ENCODE results near the gene BMP7.

The BMP7 gene

DNA sequence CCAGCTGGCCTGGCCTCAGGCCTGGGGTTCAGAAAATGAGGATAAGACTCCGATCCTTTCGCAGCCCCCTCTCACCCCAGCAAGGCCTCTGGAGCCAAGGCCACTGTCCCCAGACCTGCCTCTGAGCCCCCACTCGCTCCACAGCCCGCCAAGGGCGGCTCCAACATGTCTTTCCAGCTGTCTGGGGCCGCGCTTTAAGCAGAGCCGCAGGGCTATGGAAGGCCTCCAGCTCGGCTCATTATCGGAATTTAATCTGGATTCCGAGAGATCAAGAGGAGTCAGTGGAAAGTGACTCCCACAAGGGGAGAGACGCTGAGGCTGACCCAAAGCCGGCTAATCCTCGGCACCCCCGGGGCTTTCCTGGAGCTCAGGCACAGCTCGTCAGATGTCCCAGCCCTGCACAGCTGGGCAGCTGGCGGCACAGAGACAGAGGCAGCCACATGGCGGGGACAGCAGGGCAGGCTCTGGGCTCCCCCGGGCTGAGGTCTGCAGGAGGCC is 41.8 kb downstream of the BMP7 start:
- DNase-seq = no peak

DNA sequence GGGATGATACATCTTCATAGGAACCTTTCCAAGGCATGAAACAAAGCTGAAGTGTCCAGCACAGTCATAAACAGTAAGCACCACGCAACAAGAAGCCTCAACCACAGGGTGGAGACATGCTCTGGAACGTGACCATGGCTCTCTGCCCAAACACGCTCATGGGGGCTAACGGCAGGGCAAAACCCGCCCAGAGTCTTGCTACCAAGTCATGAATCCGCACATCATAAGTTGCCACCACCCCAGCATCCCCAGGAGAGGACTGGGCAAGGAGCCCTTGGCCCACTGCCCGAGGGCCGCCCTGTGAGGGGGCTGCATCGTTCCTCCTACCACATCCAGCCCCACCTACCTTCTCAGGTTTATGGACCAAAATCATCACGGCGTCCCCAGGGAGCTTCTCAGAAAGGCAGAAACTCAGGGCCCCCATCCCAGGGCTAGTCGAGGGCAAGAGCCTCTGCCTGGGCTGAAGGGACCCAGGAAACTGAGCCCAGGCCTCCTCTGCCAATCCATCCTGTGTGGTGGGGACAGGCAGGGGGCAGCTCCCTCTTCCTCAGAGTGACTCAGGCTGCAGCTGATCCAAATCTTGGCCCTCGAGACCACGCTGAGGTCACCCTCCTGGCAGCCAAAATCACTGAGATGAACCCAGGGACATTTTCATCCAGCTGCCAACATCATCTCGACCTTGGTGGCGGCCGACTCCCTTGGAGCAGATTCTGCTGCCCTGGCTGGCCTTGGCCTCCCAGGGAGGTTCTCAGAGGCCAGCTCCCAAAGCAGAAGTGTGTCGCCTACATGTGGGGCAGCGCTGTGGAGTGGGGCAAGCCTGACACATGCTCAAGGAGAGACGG is 42.6 kb downstream of the BMP7 start:
- DNase-seq = no peak

DNA sequence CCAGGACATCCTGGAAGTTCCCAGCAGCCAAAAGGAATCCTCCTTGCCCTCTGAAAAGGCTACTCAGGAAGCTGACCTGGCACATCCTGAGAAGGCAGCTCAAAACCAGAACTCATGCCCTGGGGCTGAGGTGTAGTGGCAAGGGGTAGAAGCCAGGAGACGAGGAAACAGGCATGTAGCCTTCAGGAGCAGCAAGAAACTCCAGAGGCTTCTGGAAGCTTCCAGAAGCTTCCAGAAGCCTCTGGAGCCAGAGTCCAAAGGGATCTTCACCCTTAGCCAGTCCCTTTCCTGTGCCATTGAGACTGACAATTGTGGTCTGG is 43.9 kb downstream of the BMP7 start:
- no peak for DNase-seq

DNA sequence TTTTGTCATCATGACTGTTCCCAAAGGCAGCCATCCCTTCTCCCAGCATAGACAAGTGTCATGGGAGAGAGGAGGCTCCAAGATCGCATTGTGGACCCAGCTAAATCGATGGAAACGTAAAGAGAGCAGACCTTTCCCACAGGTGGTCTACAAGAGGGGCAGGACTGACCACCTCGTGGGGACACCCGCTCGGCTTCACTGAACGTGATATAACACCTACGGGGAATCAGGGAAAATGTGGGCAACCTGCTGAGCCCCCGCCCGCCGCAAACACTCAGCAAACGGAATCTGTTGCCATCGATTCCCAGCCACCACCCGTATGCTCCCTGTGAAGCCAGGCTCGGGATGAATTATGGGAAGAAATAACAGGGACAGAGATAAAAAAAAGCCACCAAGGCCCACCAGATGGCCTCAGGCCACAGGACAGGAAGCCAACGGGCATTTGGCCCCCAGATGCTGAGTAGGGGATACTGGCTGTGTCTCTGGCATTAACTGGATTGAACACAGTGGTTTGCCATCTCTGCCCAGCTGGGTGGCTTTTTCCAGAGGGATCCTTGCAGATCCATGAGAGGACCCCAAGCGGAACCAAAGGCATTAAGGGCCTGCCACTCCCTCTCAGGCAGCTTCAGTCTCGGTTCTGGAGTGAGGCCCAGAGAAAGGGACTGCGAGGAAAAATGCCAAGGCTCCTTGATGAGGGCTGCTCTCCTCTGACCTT is 44.4 kb downstream of the BMP7 start:
- no peak for DNase-seq

DNA sequence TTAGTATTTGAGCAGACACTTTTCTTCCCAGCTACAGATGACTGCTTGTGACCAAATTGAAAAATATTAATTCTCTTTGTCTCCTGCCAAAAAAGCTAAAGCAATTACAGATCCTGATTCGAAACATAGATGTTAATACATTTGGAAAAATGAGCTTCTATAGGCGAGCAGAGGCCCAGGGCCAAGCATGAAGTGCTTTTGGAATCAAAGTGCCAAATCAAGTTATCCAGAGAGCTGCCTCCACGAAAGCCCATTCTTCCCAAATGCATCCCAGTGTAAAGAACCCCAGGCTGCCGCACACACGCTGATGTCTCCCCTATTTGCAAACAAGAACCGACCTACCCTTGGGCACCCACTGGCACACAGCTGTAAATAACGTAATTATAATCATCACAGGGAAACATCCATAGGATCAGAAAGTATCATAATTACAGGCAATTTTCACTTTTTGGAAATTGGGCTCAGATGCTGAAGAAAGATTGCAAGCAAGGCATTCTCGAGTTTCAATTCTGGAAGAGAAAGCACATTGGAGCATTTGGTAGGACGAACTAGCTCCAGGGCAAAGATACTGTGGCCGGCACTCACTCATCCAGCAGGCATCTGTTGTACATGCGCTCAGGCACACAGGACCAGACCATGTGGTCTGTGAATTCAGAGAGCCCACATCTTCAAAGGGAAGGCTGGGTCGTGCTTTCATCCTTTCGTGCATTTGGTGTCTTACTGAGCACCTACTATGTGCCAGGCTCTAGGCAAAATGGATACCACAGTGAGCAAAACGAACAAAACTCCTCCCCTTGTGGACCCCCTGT is 45.9 kb downstream of the BMP7 start:
- peak; percentile 48 for DNase-seq

DNA sequence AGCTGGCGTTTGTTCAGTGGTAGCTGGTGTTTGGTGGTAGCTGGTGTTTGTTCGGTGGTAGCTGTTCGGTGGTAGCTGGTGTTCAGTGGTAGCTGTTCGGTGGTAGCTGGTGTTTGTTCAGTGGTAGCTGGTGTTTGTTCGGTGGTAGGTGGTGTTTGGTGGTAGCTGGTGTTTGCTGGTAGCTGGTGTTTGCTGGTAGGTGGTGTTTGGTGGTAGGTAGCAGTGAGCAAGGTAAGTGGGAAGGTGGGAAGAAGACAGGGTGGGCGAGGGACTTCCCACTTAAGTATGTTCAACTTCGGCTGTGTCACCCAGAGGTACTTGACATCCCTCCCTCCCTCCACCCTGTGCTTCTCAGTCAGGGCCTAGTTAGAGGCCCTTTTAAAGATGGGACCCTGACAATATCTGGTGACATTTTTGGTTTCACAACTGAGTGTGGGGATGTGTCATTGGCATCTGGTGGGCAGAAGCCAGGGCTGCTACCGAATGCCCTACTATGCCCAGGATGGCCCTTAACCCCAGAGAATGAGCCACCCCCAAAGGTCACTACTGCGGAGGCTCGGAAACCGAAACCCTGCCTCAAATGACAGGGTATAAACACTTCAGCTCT is 47.3 kb downstream of the BMP7 start:
- DNase-seq = no peak

DNA sequence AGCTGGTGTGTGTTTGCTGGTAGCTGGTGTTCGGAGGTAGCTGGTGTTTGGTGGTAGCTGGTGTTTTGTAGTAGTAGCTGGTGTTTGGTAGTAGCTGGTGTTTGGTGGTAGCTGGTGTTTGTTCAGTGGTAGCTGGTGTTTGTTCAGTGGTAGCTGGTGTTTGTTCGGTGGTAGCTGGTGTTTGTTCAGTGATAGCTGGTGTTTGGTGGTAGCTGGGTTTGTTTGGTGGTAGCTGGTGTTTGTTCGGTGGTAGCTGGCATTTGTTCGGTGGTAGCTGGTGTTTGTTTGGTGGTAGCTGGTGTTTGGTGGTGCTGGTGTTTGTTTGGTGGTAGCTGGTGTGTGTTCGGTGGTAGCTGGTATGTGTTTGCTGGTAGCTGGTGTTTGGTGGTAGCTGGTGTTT is 48.0 kb downstream of the BMP7 start:
- DNase-seq = no peak

DNA sequence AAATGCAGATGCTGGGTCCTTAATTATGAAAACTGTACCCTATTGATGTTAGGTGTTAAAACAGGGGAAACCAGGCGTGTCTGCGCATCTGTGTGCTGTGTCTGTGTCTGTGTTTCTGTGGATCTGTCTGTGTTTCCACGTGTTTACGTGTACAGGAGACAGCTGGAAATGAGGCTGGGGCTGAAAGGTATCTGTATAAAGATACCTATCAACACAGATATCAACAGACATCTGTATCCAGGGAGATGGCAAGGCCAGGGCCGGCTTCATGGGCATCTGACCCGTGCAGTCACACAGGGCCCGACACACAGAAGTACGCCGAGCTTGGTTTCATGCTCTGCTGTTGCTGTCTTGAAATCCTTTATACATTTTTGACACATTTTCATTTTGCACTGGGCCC is 48.6 kb downstream of the BMP7 start:
- no peak for DNase-seq

DNA sequence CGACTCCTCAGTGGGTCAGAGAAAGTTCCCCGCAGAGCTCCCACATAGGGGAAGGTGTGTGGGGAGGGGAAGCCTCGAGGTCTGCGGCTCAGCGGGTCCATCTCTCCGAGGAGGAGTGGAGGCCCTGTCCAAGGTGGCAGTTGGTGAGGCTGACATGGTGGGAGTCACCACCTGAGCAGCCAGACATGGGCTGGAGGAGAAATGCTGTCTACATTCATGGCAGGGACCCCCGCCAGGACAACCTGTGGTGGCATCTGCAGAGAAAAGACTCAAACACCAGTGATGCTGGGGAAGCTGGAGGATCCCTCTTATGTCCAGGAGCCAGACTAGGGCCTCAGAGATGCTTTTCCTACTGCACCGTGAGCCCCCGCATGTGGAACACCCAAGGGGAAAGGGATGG is 49.8 kb downstream of the BMP7 start:
- DNase-seq = no peak

DNA sequence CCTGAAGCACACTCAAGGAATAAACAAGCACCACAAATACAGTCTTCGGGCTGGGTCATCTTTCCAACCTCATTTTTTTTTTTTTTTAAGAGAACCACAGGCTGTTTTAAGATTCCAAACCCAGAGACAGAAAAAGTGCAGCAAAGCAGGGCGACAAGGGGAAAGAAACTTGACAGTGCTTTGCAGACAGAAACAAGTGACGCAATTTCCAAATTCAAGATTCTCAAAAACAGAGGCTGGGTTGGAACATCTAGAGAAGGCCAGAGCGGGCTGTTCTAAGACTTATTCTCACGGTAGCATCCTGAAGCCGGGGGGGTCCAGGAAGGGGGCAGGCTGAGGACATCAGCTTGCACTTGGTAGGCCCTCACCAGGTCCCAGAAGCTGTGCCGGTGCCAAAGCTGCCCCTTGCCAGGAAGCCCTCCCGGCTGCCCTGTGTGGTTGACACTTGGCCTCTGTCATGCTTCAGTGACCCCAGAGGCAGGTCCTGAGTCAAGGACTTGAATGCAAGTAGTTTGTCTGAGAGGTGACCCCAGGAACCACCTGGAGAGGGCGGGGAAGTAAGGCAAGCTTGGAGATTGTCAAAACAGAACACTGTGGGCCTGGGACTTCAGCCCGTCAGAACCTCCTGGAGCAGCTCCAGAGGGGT is 50.5 kb downstream of the BMP7 start:
- DNase-seq = no peak

DNA sequence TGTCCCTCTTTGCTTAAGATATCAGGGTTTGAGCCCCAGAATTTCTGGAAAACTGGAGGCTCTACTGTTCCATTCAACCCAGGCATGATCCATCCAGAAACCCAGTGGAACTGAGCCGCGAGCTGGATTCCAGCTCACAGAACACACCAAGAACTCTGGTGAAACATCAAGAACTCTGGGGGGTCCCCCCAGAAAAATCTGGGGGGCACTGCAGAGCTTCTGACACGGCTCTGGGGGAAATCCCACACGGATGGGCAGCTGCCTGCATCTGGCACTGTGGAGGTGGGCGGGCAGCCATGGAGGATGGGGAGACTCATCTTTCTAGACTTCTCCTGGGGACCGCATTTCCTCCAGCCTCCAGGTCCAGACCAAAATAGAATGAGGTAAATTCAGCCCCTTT is 51.0 kb downstream of the BMP7 start:
- DNase-seq = no peak

DNA sequence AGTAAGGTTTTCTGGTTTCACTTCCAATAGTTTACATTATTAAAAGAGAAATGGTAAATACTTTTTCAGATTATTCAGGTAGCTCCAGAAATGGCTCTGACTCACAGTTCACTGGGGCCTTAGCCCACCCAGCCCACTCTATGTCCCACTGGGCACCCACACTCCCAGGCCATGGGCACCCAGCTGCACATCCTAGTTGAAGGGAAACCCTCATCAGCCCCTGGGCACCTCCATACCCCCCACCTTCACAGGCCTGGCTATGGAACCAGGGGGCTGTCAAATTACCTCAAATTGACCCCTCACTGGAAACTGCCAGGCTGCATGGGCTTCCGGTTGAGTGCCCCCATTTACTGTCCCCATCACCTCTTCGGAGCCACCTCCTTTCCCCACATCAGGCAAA is 51.5 kb downstream of the BMP7 start:
- DNase-seq = no peak

DNA sequence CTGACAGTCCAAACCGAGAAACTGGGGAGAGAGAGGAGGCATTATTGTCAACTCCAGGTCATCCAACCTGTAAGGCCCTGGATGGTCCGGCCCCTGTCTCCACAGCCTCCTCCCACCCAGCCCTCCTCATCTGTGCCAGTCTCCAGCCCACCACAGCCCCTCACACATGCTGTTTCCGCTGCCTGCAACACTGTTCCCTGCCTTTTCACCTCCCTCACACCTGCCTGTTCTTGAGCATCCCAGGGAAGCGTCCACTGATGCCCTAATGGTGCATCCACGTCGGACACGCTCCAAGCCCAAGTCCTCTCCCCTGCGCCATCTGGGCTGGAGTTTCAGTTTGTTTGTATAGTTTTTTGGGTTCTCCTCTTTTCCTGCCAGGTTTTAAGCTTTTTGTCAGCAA is 52.0 kb downstream of the BMP7 start:
- DNase-seq = no peak

DNA sequence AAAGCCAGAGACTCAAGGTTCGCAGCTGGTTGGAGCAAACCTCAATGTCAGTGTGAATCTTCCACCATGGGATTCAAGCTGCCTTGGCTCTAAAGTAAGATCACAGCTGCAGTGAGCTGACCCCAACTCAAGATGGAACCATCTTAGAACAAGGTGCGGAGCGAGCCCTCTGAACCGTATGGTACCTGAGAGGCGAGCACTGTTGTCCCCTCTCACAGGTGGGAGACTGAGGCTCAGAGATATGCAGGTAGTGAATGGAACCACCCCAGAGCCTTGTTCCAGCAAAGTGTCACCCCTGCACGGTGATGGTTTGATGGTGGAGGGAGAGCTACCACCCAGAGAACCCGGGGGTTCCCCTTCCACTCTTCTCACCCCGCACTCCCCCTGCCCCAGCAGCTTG is 52.5 kb downstream of the BMP7 start:
- no peak for DNase-seq

DNA sequence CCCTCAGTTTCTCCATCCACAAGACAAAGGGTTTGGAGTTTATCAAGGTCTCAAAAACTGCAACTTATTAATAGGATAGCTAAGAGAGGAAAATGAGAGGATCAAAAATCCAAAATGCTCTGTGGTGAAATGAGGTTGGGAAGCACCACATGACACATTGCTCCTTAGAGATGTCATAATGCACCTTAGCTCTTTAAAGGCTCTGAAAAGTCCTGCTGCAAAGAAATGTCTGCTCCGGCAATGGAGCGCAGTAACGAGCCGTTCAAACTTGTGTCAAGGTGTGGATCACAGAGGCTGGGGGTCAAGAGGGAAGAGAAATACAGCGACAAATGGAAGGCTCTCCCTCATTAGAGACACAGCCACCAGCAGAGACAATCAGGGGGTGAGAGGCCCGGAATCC is 53.1 kb downstream of the BMP7 start:
- DNase-seq = no peak

DNA sequence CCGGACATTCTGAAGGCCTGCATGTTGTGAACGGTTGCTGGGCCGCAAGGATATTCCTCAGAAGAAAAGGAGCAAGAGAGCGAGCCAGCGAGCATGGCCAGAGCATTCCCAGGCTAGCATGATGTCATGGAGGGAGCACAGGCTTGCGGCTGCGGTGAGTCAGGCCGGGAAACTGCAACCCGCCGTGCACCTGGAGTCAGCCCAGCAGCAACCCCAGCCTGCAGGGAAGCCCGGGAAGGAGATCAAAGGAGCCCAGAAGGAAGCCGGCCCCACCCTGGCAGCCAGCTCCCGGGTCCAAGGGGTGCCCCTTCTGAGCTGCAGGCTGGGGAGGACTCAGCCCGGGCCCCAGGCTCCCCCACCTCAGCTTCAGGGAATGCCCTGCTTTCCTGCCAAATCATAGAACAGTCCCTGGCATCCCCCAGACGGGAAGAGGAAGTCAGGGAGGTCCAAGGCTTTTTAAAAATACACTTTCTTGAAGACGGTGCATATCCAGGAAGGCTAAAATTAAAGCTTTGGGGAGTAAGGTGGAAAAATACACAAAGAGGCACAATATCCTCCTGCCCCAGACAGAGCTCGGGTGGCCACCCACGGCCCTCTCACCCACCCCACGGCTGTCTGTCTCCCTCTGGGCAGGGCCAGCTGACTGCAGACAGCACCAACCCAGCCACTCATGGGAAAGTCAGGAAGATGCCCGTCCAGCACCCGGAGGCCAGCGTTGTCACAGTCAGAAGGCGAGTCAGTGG is 53.7 kb downstream of the BMP7 start:
- DNase-seq = peak; percentile 26

DNA sequence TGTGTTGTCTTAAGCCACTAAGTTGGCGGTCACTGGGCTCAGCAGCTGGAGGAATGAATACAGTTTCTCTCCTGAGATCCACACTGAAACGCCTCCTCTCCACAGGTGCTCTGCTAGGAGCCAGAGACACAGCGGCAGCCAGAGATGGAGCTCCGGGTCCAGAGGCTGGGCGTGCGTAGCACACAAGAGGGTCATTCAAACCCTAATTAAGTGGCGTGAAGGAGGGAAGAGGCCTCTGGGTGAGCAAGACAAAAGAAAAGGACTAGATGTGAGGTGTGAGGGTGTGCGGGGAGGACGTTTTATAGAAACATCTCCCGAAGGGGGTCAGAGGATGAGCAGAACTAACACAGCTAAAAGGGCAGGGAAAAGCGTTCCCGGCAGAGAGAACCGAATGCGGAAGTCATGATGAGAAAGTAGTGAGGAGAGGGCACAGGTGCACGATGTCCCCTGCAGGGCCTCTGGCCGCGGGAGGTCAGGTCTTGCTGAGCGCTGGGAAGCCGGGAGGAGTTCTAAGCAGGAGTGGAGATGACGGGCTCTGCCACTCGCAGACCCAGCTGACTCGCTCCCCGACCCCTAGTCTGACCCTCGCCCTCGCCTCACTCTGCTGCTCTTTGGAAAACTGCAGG is 54.4 kb downstream of the BMP7 start:
- peak; percentile 41 for DNase-seq

DNA sequence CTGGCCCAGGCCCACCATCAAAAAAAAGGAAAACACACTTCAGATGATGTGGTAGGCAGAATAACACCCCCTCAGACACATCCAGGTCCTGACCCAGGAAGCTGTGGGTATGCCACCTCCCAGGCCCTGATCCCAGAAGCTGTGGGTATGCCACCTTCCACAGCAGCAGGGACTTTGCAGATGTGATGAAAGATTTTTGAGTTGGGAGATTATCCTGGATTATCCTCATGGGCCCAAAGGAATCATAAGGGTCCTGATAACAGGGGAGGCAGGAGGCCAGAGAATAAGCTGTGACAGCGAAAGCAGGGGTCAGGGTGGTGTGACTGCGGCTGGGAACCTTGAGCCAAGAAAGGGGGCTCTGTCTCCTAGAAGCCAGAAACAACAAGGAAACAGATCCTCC is 55.0 kb downstream of the BMP7 start:
- no peak for DNase-seq

DNA sequence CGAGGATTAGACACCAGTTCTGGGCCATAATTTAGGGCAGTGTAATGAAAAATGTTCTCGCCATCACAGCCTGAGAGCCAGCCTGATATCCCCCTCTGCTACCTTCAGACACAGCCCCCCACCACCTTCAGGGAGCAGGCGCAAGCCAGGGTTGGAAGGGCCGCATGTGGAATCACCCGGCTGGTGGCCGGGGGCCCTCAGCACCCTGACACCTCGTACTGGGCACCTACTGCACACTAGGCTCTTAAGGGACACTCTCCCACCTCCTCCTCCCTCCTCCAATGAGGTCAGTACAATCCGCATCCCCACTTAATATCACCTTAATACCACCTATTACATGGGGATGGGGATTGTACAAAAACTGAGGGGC is 55.5 kb downstream of the BMP7 start:
- DNase-seq = no peak

DNA sequence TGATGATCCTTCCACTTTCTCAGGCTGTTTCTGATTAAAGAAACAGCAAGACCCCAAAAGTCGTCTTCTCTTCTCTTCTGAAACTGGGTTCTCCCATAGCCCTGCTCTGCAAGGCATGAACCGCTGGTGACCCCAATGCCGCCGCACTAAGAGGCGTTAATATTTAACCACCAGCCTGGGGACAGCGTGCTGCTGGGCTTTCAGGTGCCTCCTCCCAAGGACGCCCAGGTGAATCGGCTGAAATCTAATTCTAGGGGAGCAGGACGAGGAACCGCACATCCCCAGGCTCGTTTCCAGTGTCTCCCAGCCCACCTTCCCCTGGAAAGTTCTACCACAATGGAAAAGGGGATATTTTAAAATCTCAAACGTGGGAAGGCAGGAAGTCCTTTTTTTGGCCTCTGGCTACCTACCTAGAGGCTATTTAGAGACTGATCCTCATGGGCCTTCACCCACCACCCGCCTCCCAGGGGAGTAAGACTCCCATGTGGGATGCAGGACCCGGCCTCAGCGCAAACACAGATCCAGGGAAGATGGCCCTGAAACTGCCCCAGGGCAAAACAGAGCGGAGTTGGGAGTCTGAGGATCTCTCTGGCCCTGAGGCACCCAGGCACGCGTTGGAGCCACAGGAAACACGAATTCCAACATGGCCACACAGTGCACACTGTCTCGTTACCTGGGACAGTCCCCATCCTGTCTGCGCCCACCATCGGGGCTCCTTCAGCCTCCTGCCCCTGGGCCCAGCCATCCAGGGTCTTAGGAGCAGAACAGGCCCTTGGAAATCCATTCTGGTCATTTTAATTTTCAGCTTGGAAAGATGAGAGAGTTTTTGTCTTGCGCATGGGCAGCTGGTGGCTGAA is 56.2 kb downstream of the BMP7 start:
- DNase-seq = no peak

DNA sequence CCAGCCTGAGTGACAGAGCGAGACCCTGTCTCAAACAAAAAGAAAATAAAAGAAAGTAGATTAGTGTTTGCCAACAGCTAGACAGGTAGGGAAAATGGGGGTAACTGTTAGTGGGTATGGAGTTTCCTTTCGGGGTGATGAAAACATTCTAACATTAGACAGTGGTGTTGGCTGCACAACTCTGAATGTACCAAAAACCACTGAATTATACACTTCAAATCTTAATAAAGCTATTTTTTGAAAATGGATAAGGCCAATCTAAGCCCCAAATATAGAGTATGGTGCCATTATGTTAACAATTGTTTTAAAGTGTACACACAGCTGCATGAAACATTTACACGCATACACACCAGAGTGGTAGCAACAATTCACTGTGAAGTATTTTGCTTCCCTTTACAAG is 57.0 kb downstream of the BMP7 start:
- DNase-seq = no peak
